Activated CD4-positive, alpha-beta T cell treated with anti-CD3 and anti-CD28 coated beads for 24 hours (primary cell): Measurements from ENCODE around the gene C17orf100.
A peak's percentile ranks its signal among the peaks of the same experiment; 100 is the strongest.
"Not testable (repeated sequence)": the region's sequence is repeated elsewhere in the genome, so short reads cannot be mapped to it uniquely, and the experiment has no call there.

Source experiments
- DNase-seq, 2 donors: peaks; one replicate each; pipeline ENCODE4 v3.0.0-alpha.2; 2020; ENCODE audit warnings: low read depth in 2 of 2

The C17orf100 gene

DNA sequence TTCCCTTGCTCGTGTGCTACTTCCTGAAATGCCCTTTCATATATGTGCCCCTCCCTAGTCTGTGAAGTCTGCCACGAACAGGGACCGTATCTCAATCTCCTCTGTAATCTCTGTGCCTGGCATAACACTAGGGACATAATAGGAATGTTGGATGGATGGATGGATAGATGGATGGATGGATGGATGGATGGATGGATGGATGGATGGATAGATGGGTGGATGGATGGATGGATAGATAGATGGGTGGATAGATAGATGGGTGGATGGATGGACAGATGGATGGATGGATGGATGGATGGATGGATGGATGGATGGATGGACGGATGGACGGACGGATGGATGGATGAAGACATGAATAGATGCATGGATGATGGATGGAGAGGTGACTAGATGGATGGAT lies 40.4 kb downstream of the C17orf100 start:
- not testable (repeated sequence) for DNase-seq

DNA sequence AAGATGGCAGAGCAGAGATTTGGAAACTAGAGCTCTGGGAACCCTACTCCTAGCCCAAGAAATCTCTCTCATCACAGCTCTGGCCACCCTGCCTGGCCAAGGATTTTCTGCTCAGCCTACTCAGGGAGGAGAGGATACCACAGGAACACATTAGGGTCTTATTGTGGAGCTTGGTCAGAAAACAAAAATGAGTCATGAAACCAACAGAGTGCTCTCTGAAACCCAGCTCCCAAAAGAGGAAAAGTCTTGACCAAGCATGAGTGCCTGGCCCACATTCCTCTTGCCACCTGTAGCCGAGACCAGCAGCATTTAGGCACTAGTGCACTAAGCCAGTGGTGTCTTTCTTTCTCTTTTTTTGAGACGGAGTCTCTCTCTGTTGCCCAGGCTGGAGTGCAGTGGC lies 43.5 kb downstream of the C17orf100 start:
- DNase-seq: no peak

DNA sequence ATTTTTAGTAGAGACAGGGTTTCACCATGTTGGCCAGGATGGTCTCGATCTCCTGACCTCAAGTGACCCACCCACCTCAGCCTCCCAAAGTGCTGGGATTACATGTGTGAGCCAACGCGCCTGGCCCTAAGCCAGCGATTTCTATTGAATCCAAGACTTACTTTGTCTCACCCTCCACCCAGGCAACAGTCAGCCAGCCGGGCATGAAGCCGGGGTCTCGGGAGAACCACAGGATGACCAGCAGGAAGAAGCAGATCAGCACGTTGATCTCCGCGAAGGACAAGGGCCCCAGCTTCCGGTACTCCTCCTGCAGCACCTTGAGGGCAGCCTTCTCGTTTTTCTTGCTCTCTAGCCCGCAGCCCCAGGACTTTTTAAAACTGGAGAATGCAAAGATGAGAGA lies 44.0 kb downstream of the C17orf100 start:
- no peak for DNase-seq

DNA sequence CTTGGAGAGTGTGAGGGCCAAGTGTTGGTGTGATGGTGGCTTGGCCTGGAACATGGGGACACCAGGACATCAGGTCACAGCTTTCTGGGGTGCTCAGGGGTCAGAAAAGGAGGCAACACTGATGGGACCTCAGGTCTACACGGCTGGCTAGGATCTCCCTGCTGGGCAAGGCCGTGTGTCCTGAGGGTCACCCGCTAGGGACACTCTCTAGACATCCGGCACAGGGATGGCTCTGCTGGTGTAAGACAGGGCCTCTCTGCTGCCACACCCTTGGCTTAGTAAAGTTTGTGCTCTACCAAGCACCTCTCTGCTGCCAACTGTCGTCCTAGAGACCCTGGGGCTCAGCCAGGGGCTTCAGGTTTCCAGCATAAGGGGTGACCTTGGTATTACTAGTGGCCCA lies 45.3 kb downstream of the C17orf100 start:
- no peak for DNase-seq

DNA sequence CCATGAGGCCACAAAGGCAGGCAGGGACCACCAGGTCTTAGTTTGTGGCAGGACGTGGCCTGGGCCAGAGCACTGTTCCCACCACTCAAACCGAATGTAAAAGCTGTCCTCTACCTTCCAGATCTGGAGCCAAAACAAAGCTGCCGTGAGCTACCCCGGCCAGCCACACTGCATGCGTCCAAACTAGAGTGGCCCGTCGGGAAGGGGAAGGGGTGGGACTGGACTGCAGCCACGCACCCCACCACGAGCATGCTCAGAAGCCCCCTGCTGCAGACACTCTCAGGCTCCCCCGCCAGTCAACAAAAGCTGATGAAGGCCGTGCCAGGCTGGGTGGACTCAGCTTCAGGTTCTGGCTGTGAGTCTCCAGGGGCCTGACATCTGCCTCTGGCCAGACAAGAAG lies 46.4 kb downstream of the C17orf100 start:
- DNase-seq: no peak

DNA sequence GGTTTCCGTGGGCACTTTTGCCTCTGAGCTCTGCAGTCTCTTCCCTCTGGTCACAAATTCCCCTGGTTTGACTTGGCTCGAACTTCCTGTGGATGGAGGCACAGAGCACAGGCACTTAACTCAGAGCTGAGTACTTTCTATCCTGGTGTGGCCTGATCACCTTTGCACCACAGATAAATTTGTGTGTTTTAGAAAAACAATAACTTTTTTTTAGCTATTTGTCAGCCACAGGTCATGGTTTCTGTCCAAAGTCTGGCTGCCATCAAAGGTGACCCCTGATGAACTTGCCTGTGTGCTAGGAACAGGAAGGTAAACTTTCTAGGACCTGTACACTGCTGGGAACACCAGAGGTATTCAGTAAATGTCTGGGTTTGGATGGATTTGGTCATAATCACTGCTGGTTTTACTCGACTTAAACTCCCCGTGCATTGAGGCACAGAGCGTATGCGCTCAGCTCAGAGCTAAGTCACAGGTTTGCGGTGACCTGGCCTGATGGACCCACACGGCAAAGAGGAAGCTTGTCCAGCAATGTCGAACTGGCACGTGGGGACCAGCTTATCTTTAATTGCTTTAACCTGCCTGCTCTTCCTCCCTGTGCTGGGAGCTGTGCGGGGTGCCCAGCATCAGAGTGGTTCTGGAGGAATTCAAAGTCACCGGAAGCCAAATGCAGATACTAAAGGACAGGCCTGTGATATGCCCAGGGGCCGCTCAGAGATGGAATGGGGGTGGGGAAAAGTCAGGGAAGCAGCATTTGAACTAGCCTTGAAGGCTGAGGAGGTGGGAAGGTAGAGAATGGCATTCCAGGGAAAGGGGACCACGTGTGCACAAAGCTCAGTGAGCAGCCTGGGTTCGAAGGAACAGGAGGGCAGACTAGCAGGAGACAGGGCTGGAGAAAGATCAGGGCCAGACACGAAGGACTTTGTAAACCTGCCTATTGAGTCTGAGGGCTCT lies 48.7 kb downstream of the C17orf100 start:
- DNase-seq: no peak

DNA sequence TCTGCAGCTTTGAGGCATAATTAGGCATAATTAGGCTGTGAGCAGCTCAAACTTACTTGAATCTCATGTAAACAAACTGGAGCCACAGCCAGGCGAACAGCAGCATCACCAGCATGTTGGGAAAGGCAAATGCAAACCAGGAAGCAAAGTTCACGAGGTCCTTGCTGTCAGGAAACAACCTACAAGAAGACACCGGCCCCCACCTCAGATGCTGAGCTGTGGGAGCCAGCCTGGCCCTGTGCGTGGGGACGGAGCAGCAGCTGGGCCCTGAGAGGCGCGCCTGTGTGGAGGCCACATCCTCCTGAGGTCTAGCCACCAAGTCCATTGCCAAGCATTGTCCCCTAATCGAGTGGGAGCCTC lies 49.4 kb downstream of the C17orf100 start:
- DNase-seq: no peak

DNA sequence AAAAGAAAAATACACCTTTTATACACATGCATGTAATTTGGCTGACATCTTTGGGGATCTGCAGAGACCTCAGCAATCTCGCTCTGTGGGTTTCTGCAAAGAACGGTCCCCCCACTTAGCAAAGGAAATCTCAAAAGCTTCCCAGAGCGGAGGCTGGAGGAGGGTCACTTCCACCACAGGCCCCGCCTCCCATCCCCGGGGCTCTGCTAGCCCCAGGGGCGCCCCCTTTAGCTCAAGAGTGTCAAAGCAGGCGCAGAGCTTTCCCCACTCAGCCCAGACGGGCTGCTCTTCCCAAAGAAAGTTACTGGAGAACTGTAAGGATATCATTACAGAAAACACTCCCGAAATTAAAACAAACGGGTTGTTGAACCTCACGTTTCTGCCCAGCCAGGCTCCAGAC lies 50.2 kb downstream of the C17orf100 start:
- peak; percentile 18 to 30 for DNase-seq

DNA sequence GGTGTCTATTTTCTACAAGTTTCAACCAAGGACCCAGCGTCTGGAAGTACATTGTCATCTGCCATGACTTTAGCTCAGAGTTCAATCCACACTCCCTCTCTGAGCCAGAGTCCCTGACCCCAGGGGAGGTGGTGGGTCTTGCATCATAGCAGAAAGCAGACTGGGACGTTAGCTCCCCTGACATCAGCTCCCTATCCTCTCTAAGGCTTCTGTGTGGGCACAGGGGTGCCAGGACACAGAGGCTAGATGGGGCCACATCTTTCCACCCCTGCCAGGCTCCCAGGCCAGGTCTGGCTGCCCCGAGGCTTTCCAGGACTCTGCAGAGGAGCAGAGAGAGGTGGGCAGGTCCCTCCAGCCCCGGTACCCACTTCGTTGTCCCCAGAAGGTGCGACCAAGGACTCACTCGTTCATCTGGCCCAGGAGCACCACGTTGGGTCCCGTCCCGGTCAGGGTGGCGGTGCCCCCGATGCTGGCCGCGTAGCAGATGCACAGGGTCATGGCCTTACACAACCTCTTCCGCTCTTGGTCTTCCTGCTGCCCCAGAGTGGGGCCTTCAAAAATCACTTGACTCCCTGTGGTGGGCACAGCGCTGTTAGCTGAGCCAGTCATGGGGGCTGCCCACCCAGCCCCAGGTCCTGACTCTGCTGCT lies 51.1 kb downstream of the C17orf100 start:
- no peak for DNase-seq
